Activated CD8-positive, alpha-beta memory T cell treated with anti-CD3 and anti-CD28 coated beads for 4 hours (primary cell): ENCODE measurements around the gene TBC1D14.

Experiments
- DNase-seq, 2 donors: peaks; one replicate each; pipeline ENCODE4 v3.0.0-alpha.2; 2020; ENCODE audit warnings: low read depth in 2 of 2

TBC1D14 gene

DNA sequence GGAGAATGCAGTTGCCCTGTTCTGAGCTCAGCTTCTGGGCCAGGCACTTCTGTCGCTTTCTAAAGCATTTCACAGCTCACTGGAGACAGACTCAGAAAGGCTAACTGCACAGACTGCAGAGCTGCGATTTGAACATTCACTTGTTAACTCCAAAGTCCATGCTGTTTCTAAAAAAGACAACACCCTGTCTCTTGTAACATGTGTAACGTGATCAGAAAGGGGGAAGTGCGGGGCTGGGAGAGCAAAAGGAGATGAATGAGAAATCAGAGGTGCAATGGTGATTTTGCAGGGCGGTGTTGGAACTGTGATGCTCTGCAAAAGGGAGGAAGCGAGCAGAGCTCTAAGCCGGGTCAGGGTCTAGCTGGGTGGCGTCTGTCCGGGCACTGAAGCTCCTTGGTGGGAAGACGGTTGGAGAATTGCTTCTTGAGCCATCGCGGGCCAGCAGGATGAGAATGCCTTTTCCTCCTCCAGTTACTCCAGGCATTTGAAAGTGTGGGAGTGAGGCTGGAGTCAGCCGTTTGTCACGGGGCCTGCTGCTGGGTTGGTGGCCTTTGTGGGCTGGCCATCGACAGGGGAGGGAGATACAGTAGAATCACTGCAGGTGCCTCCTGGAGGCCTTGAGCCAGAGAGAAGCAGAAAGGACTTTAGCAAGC is 20.3 kb downstream of the TBC1D14 start:
- no peak for DNase-seq

GRCh38 chr4:6932475-6932874 is 22.8 kb downstream of the TBC1D14 start:
- DNase-seq, result no peak

GRCh38 chr4:6932918-6933317 is 23.3 kb downstream of the TBC1D14 start:
- DNase-seq, result no peak

- no peak for DNase-seq
Observed at GRCh38 chr4:6933691-6934430, 24.2 kb downstream of the TBC1D14 start.

GRCh38 chr4:6935965-6936364 is 26.3 kb downstream of the TBC1D14 start:
- no peak for DNase-seq

DNA sequence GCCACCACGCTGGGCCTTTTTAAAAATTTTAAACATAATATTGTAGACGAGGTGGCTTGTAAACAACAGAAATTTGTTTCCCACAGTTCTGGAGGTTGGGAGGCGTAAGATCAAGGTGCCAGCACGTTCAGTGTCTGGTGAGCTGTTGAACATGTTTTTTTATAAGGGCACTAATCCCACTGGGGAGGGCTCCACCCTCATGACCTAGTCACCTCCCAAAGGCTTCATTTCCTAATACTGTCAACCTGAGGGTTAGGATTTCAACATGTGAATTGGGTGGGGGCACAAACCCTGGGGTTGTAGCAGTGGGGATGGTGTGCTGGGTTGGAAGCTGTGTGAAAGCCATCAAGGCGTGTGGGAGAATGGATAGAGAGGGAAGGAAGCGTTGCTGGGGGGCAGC is 27.6 kb downstream of the TBC1D14 start:
- no peak for DNase-seq

DNA sequence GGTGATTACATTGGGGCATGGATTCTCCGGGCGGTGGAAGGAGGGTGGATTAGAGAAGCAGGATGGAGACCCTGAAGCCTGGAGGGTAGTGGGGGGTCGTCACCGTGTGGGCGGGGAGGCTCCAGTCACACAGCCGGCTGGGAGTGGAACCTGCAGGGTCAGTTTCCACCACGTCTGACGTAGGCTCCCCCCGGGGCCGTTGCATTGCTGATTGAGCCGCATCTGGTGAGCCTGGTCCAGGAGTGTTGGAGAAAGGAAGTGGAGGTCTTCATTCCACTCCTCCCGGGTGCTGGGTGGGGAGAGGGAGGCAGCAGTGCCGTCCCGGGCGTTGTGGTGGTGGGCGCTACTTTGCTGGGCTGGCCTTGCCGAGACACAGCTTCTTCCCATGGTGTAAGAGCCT is 28.1 kb downstream of the TBC1D14 start:
- no peak for DNase-seq

DNA sequence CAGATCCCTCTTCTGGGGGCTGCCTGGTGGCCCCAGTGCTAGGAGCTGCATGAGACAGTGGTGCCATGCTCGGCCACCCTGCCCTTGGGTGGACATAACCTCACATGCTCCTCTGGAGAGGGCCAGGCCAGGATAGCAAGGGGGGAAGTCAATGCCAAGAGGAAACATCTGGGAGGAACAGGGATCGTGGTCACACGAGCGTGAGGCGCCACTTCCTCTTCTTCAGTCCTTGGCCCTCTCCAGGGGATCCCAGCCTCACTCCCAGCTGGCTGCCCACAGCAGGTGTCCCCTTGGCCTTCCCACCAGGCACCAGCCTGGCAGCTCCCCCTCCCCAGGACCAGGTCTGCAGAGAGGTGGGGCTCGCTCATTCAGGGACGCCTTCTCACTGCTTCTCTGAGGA is 28.6 kb downstream of the TBC1D14 start:
- DNase-seq, result no peak

GRCh38 chr4:6938647-6939271 is 29.1 kb downstream of the TBC1D14 start:
- DNase-seq, result no peak

- DNase-seq, result no peak
Observed at GRCh38 chr4:6939761-6940743, 30.4 kb downstream of the TBC1D14 start.

- DNase-seq, result no peak
Observed at GRCh38 chr4:6940744-6941137, 31.1 kb downstream of the TBC1D14 start.

DNA sequence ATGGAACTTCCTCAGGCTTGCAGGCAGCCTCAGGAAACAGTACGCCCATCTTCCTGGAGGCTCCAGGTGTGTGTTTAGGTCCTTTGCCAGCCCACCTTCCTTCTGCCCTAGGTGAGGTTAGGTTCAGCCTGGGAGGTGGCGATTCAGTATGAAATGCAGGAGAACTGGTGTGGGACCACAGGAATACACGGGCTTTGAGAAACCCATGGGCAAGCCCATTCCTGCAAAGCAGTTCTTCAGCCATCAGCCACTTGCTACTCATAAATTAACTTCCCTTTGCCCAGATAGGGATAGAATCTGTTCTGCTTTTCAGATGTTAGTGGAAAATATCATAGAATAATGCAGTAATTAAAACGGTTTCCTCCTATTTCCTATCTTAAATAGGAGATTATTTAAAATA is 32.2 kb downstream of the TBC1D14 start:
- no peak for DNase-seq

DNA sequence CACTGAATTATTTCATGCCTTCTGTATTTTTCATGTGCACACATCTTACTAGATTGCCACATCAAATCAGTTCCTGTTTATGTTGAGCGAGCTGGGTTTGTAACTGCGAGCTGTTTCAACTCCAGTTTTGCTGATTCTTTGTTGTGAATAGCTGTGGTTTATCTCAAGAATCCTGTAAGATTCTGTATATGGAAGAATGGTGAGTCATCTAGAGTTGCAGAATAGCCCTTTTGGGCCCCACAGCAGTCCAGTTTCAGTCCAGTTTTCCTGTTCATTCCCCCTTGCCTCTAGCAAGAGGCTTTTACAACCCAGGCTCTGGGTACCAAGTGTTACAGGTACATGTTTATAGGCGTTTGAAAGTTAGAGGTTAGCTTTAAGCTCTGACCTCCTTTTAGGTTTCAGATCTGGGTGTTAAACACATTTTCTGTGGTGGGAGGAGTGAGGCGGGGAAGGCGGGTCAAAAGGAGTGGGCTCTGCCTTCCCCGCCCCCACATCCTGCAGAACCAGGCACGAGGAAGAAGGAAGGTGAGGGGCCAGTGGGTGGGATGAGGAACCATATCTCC is 32.7 kb downstream of the TBC1D14 start:
- DNase-seq, result no peak

GRCh38 chr4:6943012-6943884 is 33.6 kb downstream of the TBC1D14 start:
- DNase-seq, result no peak

DNA sequence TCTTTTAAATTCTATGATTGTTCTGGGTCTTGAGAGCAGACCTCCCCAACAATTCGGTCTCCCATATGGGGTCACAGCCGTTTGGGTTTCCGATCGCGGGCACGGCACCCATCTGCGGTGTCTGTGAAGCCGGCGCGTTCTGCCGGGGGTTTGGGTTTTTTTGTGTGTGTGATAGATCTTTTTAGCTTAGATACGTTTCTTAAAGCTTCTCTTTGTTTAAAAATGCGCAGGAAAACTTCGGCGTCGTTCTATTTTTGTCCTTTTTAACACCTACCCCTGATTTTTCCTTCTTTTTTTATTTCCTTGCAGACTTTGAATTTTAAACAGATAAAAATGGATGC is 34.2 kb downstream of the TBC1D14 start:
- DNase-seq, result no peak

DNA sequence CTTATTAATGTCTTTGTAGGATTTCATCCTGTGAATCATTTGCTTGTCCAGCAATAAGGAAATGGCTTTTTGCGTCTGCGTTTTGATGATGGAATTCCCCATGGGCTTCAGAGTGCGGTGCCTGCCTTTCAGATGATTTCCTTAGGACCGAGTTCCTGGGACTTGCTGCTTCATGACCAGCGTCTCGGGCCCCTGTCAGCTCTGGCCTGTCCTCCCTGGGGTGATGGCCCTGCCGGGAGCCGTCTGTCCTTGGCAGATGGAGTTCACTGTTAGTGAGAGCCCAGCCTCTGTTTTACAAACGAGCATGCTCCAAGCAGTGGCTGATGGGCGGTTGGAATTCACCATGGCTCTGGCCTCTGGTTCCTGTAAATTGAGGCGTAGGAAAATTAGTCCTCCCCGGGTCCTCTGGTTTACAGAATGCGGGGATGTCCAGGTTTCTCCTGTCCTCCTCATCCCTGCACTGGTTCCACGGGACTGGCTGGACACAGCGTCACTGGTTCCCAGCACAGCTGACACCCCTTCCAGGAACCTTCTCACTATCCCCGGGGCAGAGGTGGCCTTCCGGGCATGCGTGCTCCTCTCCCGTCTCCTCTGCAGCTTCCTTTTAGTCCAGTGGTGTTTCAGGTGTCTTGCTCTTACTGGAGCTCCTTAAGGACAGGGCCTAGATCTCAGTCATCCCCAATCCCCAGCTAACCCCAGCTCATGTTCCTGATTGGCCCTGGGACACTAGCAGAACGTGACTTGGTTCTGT is 34.9 kb downstream of the TBC1D14 start:
- no peak for DNase-seq

DNA sequence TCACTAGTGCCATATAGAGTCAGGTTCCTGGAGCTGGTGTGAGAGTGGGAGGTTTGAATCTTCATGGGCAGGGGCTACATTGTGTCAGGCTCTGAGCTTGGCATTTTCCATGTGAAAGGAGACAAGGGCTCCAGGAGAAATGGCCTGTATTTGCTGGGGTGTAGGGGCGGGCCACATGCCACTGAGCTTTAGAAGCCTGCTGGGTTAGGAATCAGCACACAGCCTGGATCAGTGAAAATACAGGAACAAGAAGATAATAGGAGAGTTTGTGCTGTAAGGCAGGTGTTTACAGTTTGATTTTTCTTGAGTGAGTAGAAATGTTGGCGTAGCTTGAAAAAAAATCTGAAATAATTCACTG is 35.4 kb downstream of the TBC1D14 start:
- DNase-seq, result no peak

GRCh38 chr4:6946497-6946896 is 36.9 kb downstream of the TBC1D14 start:
- no peak for DNase-seq

- no peak for DNase-seq
Observed at GRCh38 chr4:6948134-6948460, 38.5 kb downstream of the TBC1D14 start.

- no peak for DNase-seq
Observed at GRCh38 chr4:6951880-6952381, 42.3 kb downstream of the TBC1D14 start.
